HL-60 (cell line): ENCODE data around the gene KCNQ1.

Source experiments
- DNase-seq, 2 experiments: peaks; one replicate each; pipeline ENCODE4 v3.0.0-alpha.2; 2010 to 2020; ENCODE audit warnings: low read depth in 1 of 2, low spot score in 1 of 2
- H3K27ac ChIP-seq: fragments of 250-450 bp; sonication (Bioruptor Pico); replicated peaks from 2 replicates; pipeline ENCODE4 v1.5.1; 2020; ENCODE audit warnings: mild to moderate bottlenecking, moderate library complexity
- H3K27me3 ChIP-seq: fragments of 250-450 bp; sonication (Bioruptor Pico); 2 replicates; pipeline ENCODE4 v1.5.1; 2021; ENCODE audit warnings: mild to moderate bottlenecking, moderate library complexity; ENCODE audit not compliant: insufficient read depth, poor library complexity, severe bottlenecking
- H3K4me3 ChIP-seq: replicated peaks from 2 replicates; pipeline ENCODE4 v1.5.1; 2011; ENCODE audit warnings: mild to moderate bottlenecking, control low read depth, low read length; ENCODE audit not compliant: insufficient read depth
- CTCF ChIP-seq: IDR thresholded peaks from one replicate; pipeline ENCODE4 v1.5.1; 2011; ENCODE audit warnings: low read length, control low read depth, inconsistent platforms; ENCODE audit not compliant: insufficient read depth
- GABPA ChIP-seq: IDR thresholded peaks from 2 replicates; pipeline ENCODE4 v1.6.1; 2012; ENCODE audit warnings: low read depth
- POLR2AphosphoS5 ChIP-seq: IDR thresholded peaks from 2 replicates; pipeline ENCODE4 v1.6.1; 2012; ENCODE audit warnings: low read depth
- REST ChIP-seq: IDR thresholded peaks from 2 replicates; pipeline ENCODE4 v1.6.1; 2012; ENCODE audit warnings: low read depth; ENCODE audit not compliant: insufficient replicate concordance
- SPI1 ChIP-seq: IDR thresholded peaks from 2 replicates; pipeline ENCODE4 v1.6.1; 2012; ENCODE audit warnings: low read depth, mild to moderate bottlenecking, borderline replicate concordance

Gene KCNQ1

GRCh38 chr11:2772544-2773031 is 327.8 kb downstream of the KCNQ1 start:
- Histone ChIP-seq H3K27ac (no peak overlapping the region), H3K27me3 (no peaks in the 10 kb centered on the region), H3K4me3 (no peak overlapping the region)
- peak in 1 of 2 experiments; percentile 25 for DNase-seq
- TF ChIP-seq SPI1 (no peak), POLR2AphosphoS5 (no peak), GABPA (no peak), CTCF (no peak), REST (no peak)

- Histone ChIP-seq H3K4me3 (no peak overlapping the region), H3K27ac (no peak overlapping the region), H3K27me3 (no peaks in the 10 kb centered on the region)
- TF ChIP-seq REST (no peak), GABPA (no peak), CTCF (no peak), POLR2AphosphoS5 (no peak), SPI1 (no peak)
- DNase-seq: no peak
Measured at GRCh38 chr11:2774173-2775082, 329.6 kb downstream of the KCNQ1 start.

GRCh38 chr11:2775083-2775625 is 330.3 kb downstream of the KCNQ1 start:
- Histone ChIP-seq H3K27me3 (no peaks in the 10 kb centered on the region), H3K4me3 (no peak overlapping the region), H3K27ac (no peak overlapping the region)
- no peak for DNase-seq
- no peak for TF ChIP-seq POLR2AphosphoS5
- TF ChIP-seq REST: no peak
- TF ChIP-seq GABPA: no peak
- TF ChIP-seq CTCF: no peak
- no peak for TF ChIP-seq SPI1
